Endothelial cell of umbilical vein (primary cell): ENCODE measurements around the gene BCAS3. TPM values are rescaled to one million over a fixed set of nuclear protein-coding genes. Genes with fewer than 3 reads are reported as not detected.

Experiments
- BruUV-seq: library from RNA; stranded (reverse); fragments of 400-500 nt; replicated peaks from 2 replicates; lab custom pipeline; 2021; lab: Mats Ljungman, UMichigan
- CTCF ChIA-PET: fragments of 300-600, 350-600 bp; sonication (Branson Sonifier 250); formaldehyde crosslinking; loops from one replicate; lab custom pipeline; 2021; ENCODE audit warnings: antibody characterized with exemption, inconsistent platforms; lab: Charles Lee
- POLR2A ChIA-PET: fragments of 300-600, 350-600 bp; sonication (Branson Sonifier 250); formaldehyde crosslinking; loops from one replicate; lab custom pipeline; 2021; ENCODE audit warnings: antibody characterized with exemption, inconsistent platforms; lab: Charles Lee
- DNase-seq: peaks from one replicate; pipeline ENCODE4 v3.0.0-alpha.2; 2011; ENCODE audit warnings: low read depth, low spot score
- FAIRE-seq: peaks from 2 replicates; lab custom pipeline; 2011; peaks lifted over from hg19 to GRCh38; lab: Jason Lieb, UNC
- H2AFZ ChIP-seq: 2 replicates; pipeline ENCODE4 v1.6.0; 2012; ENCODE audit warnings: low read depth, low read length, control low read depth, inconsistent platforms
- H3K27ac ChIP-seq: 2 replicates; pipeline ENCODE4 v1.5.1; 2011; ENCODE audit warnings: low read depth, mild to moderate bottlenecking, control low read depth, low read length, moderate library complexity; ENCODE audit not compliant: insufficient read depth
- H3K27me3 ChIP-seq, 2 experiments: 2 replicates each; pipeline versions ENCODE4 v1.6.0 to v1.6.1; 2011; ENCODE audit warnings: low read length in 2 of 2, mixed read lengths in 1 of 2; ENCODE audit not compliant: control insufficient read depth in 2 of 2, insufficient read depth in 2 of 2
- H3K36me3 ChIP-seq, 2 experiments: 2 replicates in 1 of 2; 3 replicates in 1 of 2; pipeline ENCODE4 v1.5.1; 2011; ENCODE audit warnings: low read length in 2 of 2, mild to moderate bottlenecking in 1 of 2, moderate library complexity in 1 of 2; ENCODE audit not compliant: control insufficient read depth in 2 of 2, insufficient read depth in 2 of 2; ENCODE audit errors: extremely low read depth in 1 of 2
- H3K4me1 ChIP-seq: 3 replicates; pipeline ENCODE4 v1.5.1; 2011; ENCODE audit warnings: mild to moderate bottlenecking, low read length; ENCODE audit not compliant: control insufficient read depth, insufficient read depth; ENCODE audit errors: extremely low read depth
- H3K4me2 ChIP-seq: 2 replicates; pipeline ENCODE4 v1.6.1; 2011; ENCODE audit warnings: low read length, control low read depth, mixed read lengths; ENCODE audit not compliant: insufficient read depth
- H3K4me3 ChIP-seq, 3 experiments: fragments of 200-600 bp in 1 of 3; sonication (generic), shearing (Covaris generic) in 1 of 3; replicated peaks in 1 of 3; 2 replicates each; pipeline ENCODE4 v1.5.1; 2011 to 2016; ENCODE audit warnings: control low read depth in 3 of 3, low read length in 3 of 3, mild to moderate bottlenecking in 2 of 3, inconsistent platforms in 1 of 3, low read depth in 1 of 3, moderate library complexity in 1 of 3; ENCODE audit not compliant: insufficient read depth in 1 of 3
- H3K79me2 ChIP-seq: 2 replicates; pipeline ENCODE4 v1.6.0; 2012; ENCODE audit warnings: low read length, inconsistent platforms; ENCODE audit not compliant: control insufficient read depth, insufficient read depth
- H3K9ac ChIP-seq: replicated peaks from 2 replicates; pipeline ENCODE3; 2011; ENCODE audit warnings: low read length, control low read depth; ENCODE audit not compliant: insufficient read depth; ENCODE audit errors: extremely low read depth
- H3K9me1 ChIP-seq: replicated peaks from 3 replicates; pipeline ENCODE4 v1.6.0; 2011; ENCODE audit warnings: mild to moderate bottlenecking, low read length; ENCODE audit not compliant: control insufficient read depth, insufficient read depth; ENCODE audit errors: extremely low read depth
- H3K9me3 ChIP-seq: replicated peaks from 2 replicates; pipeline ENCODE4 v1.5.1; 2012; ENCODE audit warnings: low read length, inconsistent platforms; ENCODE audit not compliant: control insufficient read depth, insufficient read depth
- H4K20me1 ChIP-seq: replicated peaks from 2 replicates; pipeline ENCODE3; 2011; ENCODE audit warnings: mild to moderate bottlenecking, low read length; ENCODE audit not compliant: control insufficient read depth, insufficient read depth; ENCODE audit errors: extremely low read depth
- CTCF ChIP-seq, 2 donors: IDR thresholded peaks; 1 replicate in 1 of 2; 2 replicates in 1 of 2; pipeline ENCODE4 v1.5.1; 2011; ENCODE audit warnings: low read length in 2 of 2, mild to moderate bottlenecking in 2 of 2, moderate library complexity in 2 of 2, control low read depth in 1 of 2, inconsistent platforms in 1 of 2, low read depth in 1 of 2; ENCODE audit not compliant: insufficient read depth in 1 of 2; ENCODE audit errors: extremely low read depth in 1 of 2
- JUN ChIP-seq: IDR thresholded peaks from 2 replicates; pipeline ENCODE4 v1.6.1; 2011; ENCODE audit warnings: borderline replicate concordance, low read depth; ENCODE audit not compliant: insufficient read length, insufficient read depth
- POLR2AphosphoS5 ChIP-seq: IDR thresholded peaks from 2 replicates; pipeline ENCODE4 v1.6.1; 2012; ENCODE audit warnings: low read depth, mild to moderate bottlenecking, control low read depth, low read length, moderate library complexity; ENCODE audit not compliant: insufficient read depth
- dilution Hi-C: fragments of 300-500 bp; cut with MboI; formaldehyde crosslinking; loops from one replicate; pipeline ENCODE4 v1.15.0; 2019; ENCODE audit warnings: low sequenced_read_pairs; ENCODE audit not compliant: extremely low pct_ligation_motif_present
- intact Hi-C: fragments of 100-400 bp; cut with micrococcal nuclease; formaldehyde crosslinking; loops from one replicate; pipeline ENCODE4 v1.10.0; 2022
- polyA plus RNA-seq, 4 experiments: library from polyadenylated mRNA; depleted of rRNA in 3 of 4; stranded (reverse) in 3 of 4; unstranded in 1 of 4; fragments of >200 nt; gene quantifications; 2 replicates each; pipeline versions ENCODE4 v1.2.1 to v1.2.3, GENCODE V29; 2011 to 2012; ENCODE audit warnings: missing spikeins in 1 of 4
- total RNA-seq: library from RNA; stranded (reverse); gene quantifications from 2 replicates; pipeline ENCODE4 v1.2.3, GENCODE V29; 2021

Gene BCAS3
- total and polyA plus RNA-seq, 2 donors (not counting 3 experiments of a cell fraction or from before 2014, with no cell fraction given), result 8.2 to 16.0 TPM

GRCh38 chr17:60790205-60790604 is 112.6 kb downstream of the BCAS3 start:
- Histone ChIP-seq H3K9me1 (no peaks in the 10 kb centered on the region), H3K4me1 (no peaks in the 10 kb centered on the region), H4K20me1 (no peaks in the 10 kb centered on the region), H2AFZ (no peak overlapping the region), H3K4me3 (no peak overlapping the region), H3K27me3 (no peaks in the 10 kb centered on the region), H3K36me3 (no peaks in the 10 kb centered on the region), H3K79me2 (no peaks in the 10 kb centered on the region), H3K9ac (no peak overlapping the region), H3K4me2 (no peak overlapping the region), H3K27ac (no peak overlapping the region), H3K9me3 (no peaks in the 10 kb centered on the region)
- dilution Hi-C loops (no loop called here), intact Hi-C loops (no loop called here)
- TF ChIP-seq JUN, result no peak
- POLR2A ChIA-PET, result no interaction called here
- DNase-seq (no peak), FAIRE-seq (no peak)
- CTCF ChIA-PET, result interaction anchor here (1.7 kb wide), 1 partner anchor 26 kb away, joined by 4 read pairs; no protein-coding TSS in a partner anchor
- no TSS peak for BruUV-seq

DNA sequence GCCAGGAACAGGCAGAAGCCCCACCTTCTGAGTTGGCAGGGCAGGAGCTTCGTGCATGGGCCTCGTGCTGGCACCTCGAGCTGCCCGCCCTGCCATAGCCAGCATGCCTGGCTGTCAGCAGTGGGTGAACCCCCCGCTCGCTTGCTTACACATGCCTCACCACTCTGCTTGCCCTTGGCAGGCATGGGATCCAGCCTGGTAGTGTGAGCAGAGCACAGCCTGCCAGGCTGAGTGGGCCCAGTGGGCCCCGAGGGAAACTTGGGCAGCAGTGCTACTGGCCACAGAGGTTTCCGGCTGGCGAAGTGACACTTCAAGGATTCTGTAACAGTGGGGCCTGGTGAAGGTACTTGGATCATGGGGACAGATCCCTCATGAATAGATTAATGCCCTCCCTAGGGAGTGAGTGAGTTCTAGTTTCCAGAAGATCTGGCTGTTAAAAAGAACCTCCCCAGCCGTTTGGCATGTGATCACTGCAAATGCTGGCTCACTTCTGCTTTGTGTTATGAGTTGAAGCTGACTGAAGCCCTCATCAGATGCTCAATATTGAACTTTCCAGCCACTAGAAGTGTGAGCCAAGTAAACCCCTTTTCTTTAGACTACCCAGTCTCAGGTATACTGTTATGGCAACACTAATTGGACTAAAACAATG is 114.7 kb downstream of the BCAS3 start:
- CTCF ChIA-PET, result no interaction called here
- no peak overlapping the region for H3K4me3 ChIP-seq
- no peak overlapping the region for H2AFZ ChIP-seq
- no peaks in the 10 kb centered on the region for H3K9me1 ChIP-seq
- H3K4me1 ChIP-seq, result no peaks in the 10 kb centered on the region
- no peaks in the 10 kb centered on the region for H3K27me3 ChIP-seq
- H3K4me2 ChIP-seq, result no peak overlapping the region
- dilution Hi-C loops, result no loop called here
- H3K36me3 ChIP-seq, result no peaks in the 10 kb centered on the region
- DNase-seq (no peak), FAIRE-seq (no peak)
- POLR2A ChIA-PET, result no interaction called here
- intact Hi-C loops, result no loop called here
- BruUV-seq, result no TSS peak
- no peak overlapping the region for H3K27ac ChIP-seq
- TF ChIP-seq POLR2AphosphoS5 (no peak), CTCF (IDR thresholded peaks at IDR 0.05; ENCODE audit: extremely low read depth in 1 of 2, insufficient read depth in 1 of 2, low read depth in 1 of 2, low read length in 2 of 2) (no peak)
- no peaks in the 10 kb centered on the region for H3K79me2 ChIP-seq
- no peaks in the 10 kb centered on the region for H4K20me1 ChIP-seq
- no peak overlapping the region for H3K9ac ChIP-seq
- no peaks in the 10 kb centered on the region for H3K9me3 ChIP-seq
